K562 (cell line): ENCODE measurements around the gene GBA2. TPM values are rescaled to one million over a fixed set of nuclear protein-coding genes. Genes with fewer than 3 reads are reported as not detected.
A peak's percentile ranks its signal among the peaks of the same experiment; 100 is the strongest.

Source experiments
- CCAR2 ChIP-seq: fragments of 200-400 bp; formaldehyde crosslinking; IDR thresholded peaks from 2 replicates; pipeline ENCODE4 v1.6.1; 2017; ENCODE audit warnings: mild to moderate bottlenecking, low read depth, low read length
- E2F3 ChIP-seq: fragments of 250-450 bp; sonication (Bioruptor Pico); IDR thresholded peaks from 2 replicates; pipeline ENCODE4 v1.4.0; 2020; ENCODE audit warnings: mild to moderate bottlenecking
- E2F8 ChIP-seq: fragments of 450-650 bp; IDR thresholded peaks from 2 replicates; pipeline ENCODE4 v1.7.1; 2018; ENCODE audit warnings: mild to moderate bottlenecking, low read depth; ENCODE audit not compliant: partially characterized antibody
- FOXJ2 ChIP-seq: fragments of 200-800 bp; sonication (Bioruptor generic); IDR thresholded peaks from 2 replicates; pipeline ENCODE4 v1.6.1; 2016; ENCODE audit warnings: missing genetic modification characterization, missing compliant biosample characterization
- GABPA ChIP-seq: fragments of 200-800 bp; sonication (Bioruptor generic); conservative IDR thresholded peaks from 2 replicates; pipeline ENCODE4 v1.6.1; 2016; ENCODE audit warnings: low read depth, missing genetic modification characterization, missing compliant biosample characterization
- MIER1 ChIP-seq: fragments of 450-650 bp; IDR thresholded peaks from 2 replicates; pipeline ENCODE4 v1.6.1; 2016; ENCODE audit warnings: antibody characterized with exemption, mild to moderate bottlenecking, low read depth
- MYNN ChIP-seq, 2 experiments: sonication (generic); formaldehyde crosslinking in 1 of 2; IDR thresholded peaks; 2 replicates each; pipeline versions ENCODE4 v1.5.0 to v1.6.1; 2016 to 2020; ENCODE audit warnings: antibody characterized with exemption in 1 of 2, missing genetic modification reagents in 1 of 2
- NCOR1 ChIP-seq: fragments of 450-650 bp; IDR thresholded peaks from 2 replicates; pipeline ENCODE4 v1.6.1; 2016; ENCODE audit warnings: mild to moderate bottlenecking, moderate library complexity
- NKRF ChIP-seq: fragments of 450-650 bp; IDR thresholded peaks from 2 replicates; pipeline ENCODE4 v1.6.1; 2016; ENCODE audit warnings: borderline replicate concordance
- PTBP1 ChIP-seq: fragments of 200-400 bp; formaldehyde crosslinking; IDR thresholded peaks from 2 replicates; pipeline ENCODE4 v1.6.1; 2017; ENCODE audit warnings: low read depth, low read length
- PURB ChIP-seq: sonication (generic); formaldehyde crosslinking; IDR thresholded peaks from 2 replicates; pipeline ENCODE4 v1.9.0; 2021; ENCODE audit warnings: low read depth, mild to moderate bottlenecking, missing genetic modification reagents
- TRIM24 ChIP-seq, 2 experiments: fragments of 450-650 bp; IDR thresholded peaks; 2 replicates each; pipeline ENCODE4 v1.6.1; 2016
- TSHZ1 ChIP-seq: fragments of 250-450 bp; sonication (Bioruptor Pico); IDR thresholded peaks from 2 replicates; pipeline ENCODE4 v1.4.0; 2020; ENCODE audit warnings: mild to moderate bottlenecking, moderate library complexity
- ZNF212 ChIP-seq: fragments of 450-650 bp; formaldehyde crosslinking; IDR thresholded peaks from 2 replicates; pipeline ENCODE4 v1.4.0; 2020; ENCODE audit warnings: mild to moderate bottlenecking
- ZNF717 ChIP-seq: fragments of 250-450 bp; sonication (Bioruptor Pico); IDR thresholded peaks from 2 replicates; pipeline ENCODE4 v1.5.0; 2021
- polyA plus RNA-seq, 8 experiments: library from polyadenylated mRNA; depleted of rRNA in 4 of 8; stranded (reverse) in 5 of 8; unstranded in 3 of 8; fragments of >200 nt; fragmentation: Nextera tagmentation in 2 of 8; fragmentation: Illumina TruSeq in 1 of 8; extraction: Ambion mirVana in 2 of 8; extraction: Trizol in 1 of 8; gene quantifications; 2 replicates each; pipeline versions ENCODE4 v1.2.1 to v1.2.3, GENCODE V29; 2011 to 2014; ENCODE audit warnings: inconsistent platforms in 1 of 8, missing spikeins in 1 of 8
- total RNA-seq, 7 experiments: library from RNA; depleted of rRNA in 6 of 7; stranded (reverse); fragments of >200 nt in 6 of 7; fragmentation: Illumina TruSeq in 2 of 7; extraction: Trizol in 2 of 7; gene quantifications; 2 replicates each; pipeline versions ENCODE4 v1.2.1 to v1.2.3, GENCODE V29; 2011 to 2021; ENCODE audit warnings: low replicate concordance in 1 of 7
- TF ChIP-seq, protein P1 (sequence below): fragments of 250-450 bp; sonication (Bioruptor Pico); IDR thresholded peaks from 2 replicates; pipeline ENCODE4 v1.4.0; 2020; ENCODE audit warnings: mild to moderate bottlenecking, moderate library complexity, borderline replicate concordance

Gene GBA2
- total and polyA plus RNA-seq, 9 of the 15 experiments (the other 6 are each of a cell fraction or from before 2014, with no cell fraction given), result 14.1 to 60.4 (median 32.1) TPM

DNA sequence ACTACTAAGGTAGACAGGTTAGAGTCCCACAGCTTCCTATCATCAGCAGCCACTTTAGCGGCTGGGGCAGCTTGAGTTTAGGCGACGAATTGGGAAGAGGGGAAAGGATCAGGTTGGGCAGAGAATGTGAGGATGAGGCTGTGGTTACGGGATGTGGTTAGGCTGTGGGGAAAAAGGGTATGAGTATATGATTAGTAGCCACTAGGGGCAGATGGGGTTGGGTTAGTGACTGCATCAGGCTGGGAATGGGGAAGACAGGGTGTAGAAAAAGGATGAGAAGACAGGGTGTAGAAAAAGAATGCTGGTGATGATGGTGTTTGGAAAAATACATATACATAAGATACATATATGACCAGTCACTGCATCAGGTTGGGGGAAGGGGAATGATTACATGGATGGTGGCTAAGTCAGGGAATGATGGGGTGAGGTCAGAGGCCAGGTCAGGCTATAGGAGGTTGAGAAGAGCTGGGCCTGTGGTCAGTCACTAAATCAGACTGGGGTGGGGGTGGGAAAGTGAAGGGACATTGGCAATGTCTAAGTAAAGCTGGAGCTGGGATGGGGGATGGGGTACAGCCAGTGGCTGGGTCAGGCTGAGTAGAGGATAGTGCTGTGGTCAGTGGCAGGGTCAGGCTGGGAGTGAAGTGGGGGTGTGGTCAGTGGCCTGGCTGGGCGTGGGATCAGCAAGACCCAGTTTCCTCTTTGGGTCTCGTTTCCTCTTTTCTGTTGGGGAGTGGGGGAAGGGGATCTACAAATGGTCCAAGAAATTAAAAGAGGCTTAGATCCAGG lies 19.1 kb downstream of the GBA2 start (continued):
- TF ChIP-seq ZNF212 (CRISPR knock-in tag) (no peak), PTBP1 (no peak), NCOR1 (peak; percentile 30; the same call in 1 of the 2 replicates), CCAR2 (no peak), MYNN (IDR thresholded peaks at IDR 0.05) (peak; percentile 28; the same call in 1 of the 2 replicates), MYNN (CRISPR knock-in tag; IDR thresholded peaks at IDR 0.05) (no peak), NKRF (peak; percentile 17; the same call in 1 of the 2 replicates), MIER1 (no peak), PURB (CRISPR knock-in tag) (no peak), TRIM24 (IDR thresholded peaks at IDR 0.05) (0 out of 4 replicates have a peak, but pooled peaks have one; percentile 11 to 20), ZNF717 (CRISPR knock-in tag) (no peak), TSHZ1 (CRISPR knock-in tag) (no peak), E2F8 (peak; percentile 23), FOXJ2 (no peak), GABPA (tag) (no peak), E2F3 (no peak)
- TF ChIP-seq, protein P1, sequence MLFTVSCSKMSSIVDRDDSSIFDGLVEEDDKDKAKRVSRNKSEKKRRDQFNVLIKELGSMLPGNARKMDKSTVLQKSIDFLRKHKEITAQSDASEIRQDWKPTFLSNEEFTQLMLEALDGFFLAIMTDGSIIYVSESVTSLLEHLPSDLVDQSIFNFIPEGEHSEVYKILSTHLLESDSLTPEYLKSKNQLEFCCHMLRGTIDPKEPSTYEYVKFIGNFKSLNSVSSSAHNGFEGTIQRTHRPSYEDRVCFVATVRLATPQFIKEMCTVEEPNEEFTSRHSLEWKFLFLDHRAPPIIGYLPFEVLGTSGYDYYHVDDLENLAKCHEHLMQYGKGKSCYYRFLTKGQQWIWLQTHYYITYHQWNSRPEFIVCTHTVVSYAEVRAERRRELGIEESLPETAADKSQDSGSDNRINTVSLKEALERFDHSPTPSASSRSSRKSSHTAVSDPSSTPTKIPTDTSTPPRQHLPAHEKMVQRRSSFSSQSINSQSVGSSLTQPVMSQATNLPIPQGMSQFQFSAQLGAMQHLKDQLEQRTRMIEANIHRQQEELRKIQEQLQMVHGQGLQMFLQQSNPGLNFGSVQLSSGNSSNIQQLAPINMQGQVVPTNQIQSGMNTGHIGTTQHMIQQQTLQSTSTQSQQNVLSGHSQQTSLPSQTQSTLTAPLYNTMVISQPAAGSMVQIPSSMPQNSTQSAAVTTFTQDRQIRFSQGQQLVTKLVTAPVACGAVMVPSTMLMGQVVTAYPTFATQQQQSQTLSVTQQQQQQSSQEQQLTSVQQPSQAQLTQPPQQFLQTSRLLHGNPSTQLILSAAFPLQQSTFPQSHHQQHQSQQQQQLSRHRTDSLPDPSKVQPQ (CRISPR knock-in tag), result no peak
